Amniotic epithelial cell (primary cell): ENCODE data around the gene FLII.
A peak's percentile ranks its signal among the peaks of the same experiment; 100 is the strongest.

Experiments
- DNase-seq: peaks from one replicate; pipeline ENCODE4 v3.0.0-alpha.2; 2010; ENCODE audit warnings: low read depth

FLII gene

DNA sequence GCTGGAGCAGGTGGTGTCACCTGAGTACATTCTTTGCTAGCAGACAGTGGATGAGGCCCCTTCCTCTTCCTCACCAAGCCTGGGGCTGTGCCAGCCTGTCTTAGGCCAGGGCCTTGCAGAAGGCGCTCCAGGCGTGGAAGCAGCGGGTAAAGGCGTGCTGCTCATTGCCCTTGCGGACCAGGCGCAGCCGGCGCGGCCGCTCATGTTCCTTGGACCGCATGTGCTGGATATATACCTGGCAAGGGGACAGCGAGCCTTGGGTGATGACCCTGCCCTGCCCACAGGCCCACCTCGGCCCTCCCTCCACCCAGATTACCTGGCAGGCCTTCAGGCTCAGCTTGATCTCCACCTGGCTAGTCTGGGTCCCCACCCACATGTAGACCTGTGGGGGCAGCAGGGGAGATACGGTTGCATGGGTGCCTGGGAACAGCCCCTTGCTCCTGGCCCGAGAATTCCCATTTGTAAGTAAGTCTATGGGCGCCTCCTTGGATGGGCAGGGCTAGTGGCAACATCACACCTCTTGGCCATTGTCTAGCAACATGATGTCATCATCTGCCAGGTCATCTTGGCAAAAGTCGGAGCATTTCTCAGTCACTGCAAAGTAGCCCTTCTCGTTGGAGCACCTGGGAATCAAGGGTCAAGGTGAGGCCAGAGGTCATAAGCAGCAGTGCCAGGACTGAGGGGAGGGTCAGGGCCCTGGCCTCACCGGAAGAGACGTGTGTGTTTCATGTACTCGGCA, 13.3 kb downstream of the FLII start:
- DNase-seq: no peak

DNA sequence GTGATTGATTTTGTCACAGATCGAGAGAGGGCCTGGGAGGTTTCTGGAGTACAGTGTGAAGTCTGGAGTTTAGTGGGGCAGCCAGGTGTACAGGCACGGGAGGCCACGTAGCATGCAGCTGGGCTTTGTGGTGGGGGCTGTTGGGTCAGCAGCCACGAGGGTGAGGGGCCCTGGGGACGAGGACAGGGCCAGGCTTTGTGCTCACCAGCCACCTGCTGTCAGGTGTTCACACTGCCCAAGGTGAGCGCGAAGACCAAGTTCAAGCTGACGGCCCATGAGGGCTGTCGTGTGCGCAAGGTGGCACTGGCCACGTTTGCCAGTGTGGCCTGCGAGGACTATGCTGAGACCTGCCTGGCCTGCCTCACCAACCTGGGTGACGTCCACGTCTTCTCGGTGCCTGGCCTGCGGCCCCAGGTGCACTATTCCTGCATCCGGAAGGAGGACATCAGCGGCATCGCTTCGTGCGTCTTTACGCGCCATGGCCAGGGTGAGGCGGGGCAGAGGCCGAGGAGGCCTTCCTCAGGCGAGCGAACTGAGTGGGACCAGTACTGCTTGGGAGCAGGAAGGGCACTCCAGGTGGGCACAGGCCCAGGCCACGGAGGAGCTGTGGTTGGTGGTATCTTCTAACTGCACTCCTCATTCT, 17.2 kb downstream of the FLII start:
- no peak for DNase-seq

DNA sequence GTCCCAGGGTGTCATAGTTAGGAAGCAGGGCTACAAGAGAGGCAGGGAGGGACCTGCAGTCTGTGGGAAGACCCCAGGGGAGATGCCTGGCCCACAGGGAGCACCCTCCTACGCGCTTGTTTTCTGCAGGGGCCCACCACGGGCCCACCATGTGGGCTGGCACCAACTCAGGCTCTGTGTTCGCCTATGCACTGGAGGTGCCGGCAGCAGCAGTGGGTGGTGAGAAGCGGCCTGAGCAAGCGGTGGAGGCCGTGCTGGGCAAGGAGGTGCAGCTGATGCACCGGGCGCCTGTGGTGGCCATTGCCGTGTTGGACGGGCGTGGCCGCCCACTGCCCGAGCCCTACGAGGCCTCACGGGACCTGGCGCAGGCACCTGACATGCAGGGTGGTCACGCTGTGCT, 18.1 kb downstream of the FLII start:
- DNase-seq: no peak

DNA sequence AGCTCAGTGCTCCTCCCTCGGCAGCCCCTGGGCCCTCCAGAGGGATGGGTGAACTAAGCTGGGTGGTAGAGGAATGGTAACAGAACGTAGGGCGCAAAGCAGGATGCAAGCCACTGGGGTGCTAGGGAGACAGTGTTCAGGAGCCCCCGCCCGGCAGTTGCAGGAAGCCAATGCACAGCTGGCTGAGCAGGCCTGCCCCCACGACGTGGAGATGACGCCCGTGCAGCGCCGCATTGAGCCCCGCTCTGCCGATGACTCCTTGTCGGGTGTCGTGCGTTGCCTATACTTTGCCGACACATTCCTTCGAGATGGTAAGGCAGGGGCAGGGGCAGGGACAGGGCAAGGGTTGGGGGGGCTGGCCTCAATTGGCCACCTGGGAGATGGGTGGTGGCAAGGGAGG, 20.2 kb downstream of the FLII start:
- DNase-seq: no peak

DNA sequence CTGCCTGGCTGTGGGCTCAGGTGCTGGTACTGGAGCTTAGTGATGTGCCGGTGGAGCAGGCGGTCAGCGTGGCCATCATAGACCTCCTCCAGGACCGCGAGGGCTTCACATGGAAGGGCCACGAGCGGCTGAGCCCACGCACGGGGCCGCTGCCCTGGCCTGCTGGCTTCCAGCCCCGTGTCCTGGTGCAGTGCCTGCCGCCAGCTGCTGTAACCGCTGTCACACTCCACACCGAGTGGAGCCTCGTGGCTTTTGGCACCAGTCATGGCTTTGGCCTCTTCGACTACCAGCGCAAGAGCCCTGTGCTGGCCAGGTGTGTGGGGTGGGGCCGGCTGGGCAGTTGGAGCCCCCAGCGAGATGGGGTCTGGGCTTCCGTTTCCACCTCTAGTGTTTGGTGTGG, 21.1 kb downstream of the FLII start:
- no peak for DNase-seq

DNA sequence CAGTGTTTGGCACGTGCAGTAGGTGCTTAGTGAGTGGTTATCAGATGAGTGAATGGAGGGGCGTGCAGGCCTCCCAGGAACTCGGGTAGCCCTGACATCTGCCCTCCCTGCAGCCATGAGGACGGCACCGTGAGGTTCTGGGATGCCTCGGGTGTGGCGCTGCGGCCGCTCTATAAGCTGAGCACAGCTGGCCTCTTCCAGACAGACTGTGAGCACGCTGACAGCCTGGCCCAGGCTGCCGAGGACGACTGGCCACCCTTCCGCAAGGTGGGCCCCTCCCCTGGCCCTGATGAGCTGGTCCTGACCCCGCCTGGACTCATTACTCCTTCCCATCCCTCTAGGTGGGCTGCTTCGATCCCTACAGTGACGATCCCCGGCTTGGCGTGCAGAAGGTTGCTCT, 22.0 kb downstream of the FLII start:
- DNase-seq: no peak

DNA sequence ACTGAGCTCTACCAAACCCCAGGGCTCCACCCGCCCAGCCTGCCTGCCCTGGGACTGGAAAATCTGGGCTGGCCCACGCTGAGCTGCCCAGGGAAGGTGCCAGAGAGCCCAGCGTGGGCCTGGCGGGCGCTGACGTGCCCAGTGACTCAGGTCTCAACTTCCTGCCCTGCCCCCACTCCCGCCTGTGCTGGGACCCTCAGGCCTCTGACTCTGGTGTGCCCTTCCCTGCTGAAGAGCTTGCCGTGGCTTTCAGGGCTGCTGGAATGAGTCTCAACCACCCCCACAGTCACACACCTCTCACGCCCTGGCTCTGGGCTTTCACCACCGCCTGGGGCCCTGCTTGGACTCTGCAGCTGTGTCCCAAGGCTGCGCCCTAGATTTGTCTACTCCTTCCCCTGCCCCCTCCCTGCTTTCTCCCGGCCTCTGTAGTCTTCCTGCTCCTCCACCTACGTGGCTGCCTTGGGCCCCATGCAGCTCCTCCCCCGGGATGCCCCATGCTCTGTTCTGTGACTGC, 22.7 kb downstream of the FLII start:
- DNase-seq: peak; percentile 33

DNA sequence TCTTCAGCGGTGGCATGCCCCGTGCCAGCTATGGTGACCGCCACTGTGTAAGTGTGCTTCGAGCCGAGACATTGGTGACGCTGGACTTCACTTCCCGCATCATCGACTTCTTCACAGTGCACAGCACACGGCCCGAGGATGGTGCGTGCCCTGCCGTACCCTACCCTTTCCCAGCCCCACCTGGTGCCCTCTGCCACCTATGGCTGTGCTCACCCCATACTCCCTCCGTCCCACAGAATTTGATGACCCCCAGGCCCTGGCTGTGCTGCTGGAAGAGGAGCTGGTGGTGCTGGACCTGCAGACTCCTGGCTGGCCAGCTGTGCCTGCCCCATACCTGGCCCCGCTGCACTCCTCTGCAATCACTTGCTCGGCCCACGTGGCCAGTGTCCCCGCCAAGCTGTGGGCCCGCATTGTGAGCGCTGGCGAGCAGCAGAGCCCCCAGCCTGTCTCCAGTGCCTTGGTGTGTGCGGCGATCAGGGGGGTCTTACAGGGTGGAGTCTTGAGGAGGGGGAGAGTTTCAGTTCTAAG, 23.6 kb downstream of the FLII start:
- no peak for DNase-seq

DNA sequence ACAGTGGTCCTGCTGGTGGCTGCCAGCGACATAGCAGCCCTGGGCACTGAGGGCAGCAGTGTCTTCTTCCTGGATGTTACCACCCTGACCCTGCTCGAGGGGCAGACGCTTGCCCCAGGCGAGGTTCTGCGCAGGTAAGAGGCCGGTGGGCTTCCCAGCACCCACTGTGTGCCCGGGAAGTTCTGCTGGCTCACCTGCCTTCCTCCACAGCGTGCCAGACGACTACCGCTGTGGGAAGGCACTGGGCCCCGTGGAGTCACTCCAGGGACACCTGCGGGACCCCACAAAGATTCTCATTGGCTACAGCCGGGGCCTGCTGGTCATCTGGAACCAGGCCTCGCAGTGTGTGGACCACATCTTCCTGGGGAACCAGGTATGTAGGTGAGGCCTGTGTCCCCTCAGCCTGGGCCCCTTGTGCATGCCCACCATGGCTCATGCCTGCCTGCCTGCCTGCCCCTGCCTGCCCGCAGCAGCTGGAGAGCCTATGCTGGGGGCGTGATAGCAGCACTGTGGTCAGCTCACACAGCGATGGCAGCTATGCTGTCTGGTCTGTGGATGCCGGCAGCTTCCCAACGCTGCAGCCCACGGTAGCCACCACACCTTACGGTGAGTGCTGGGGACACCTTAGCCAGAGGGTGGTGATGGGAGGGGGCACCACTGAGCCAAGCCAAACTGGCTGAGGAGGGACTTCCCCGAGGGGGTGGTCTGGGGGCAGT, 24.6 kb downstream of the FLII start:
- no peak for DNase-seq

DNA sequence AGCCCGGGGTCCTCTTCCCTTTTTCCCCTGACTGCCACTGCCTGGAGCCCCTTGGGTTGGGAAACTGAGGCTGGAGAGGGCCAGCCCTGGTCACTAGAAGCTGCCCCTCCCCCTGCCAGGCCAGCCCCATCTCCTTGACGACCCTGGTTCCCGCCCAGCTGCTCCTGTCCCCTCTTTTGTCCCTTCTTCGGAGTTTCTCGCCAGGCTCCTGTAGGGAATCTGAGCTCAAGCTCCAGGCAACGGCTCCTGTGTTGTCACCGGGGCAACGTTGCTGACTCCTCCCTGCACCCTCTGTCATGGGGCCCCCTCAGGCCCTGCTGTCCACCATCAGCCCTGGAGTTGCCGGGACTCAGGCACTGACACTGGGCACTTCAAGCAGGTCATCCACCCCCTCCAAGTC, 27.4 kb downstream of the FLII start:
- no peak for DNase-seq

DNA sequence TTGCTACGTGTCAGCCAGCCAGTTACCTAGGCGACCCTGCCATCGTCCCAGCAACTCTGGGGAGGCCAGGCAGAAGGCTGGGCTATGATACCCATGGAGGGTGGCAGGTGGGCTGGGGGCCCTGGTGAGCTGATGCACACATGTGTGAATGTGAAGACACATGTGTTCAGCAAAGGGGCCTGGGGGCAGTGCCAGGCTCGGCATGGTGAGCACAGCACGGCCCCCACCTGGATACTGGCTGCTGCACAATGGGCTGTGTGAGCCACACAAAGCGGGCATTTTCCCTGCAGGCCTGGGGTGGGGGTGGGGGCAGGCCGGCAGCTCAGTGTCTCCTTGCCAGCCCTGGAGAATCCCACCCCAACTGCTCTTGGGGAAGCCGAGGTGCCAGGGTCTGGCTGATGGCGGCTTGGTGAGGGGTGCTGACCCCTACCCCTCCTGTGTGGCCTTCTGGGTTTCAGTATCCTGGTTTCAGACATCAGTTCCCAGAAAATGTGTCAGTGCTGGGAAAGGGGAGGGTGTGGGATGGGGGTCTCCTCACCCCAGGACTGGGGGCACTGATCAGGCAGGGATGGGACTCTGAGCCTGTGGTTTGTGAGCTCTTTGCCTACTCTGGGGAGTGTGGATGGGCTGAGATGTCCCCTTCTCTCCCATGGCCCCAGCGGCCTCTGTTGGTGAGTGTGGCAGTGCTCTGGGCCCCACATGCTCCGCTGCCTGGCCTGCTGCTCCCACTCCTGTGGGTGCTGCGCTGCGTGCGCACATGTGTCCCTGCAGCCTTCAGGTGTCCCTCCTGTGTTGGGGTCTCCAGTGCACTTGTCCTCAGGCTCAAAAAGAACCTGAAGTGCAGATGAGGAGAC, 28.0 kb downstream of the FLII start:
- DNase-seq: no peak

DNA sequence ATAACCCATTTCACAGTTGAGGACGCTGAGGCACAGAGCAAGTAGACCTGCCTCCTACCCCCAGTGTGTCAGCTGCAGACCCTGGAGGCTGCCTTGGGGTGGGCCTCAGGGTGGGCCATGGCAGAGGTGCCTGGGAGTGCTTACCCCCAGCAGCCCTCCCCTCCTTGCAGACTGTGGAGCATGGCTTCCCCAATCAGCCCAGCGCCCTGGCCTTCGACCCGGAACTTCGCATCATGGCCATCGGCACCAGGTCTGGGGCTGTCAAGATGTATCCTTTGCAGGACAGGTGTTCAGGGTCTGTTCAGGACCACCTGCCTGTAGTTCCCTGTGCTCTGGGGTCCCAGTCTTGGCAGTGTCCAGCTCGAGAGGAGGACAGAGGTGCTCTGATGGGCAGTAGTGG, 28.8 kb downstream of the FLII start:
- DNase-seq: no peak

DNA sequence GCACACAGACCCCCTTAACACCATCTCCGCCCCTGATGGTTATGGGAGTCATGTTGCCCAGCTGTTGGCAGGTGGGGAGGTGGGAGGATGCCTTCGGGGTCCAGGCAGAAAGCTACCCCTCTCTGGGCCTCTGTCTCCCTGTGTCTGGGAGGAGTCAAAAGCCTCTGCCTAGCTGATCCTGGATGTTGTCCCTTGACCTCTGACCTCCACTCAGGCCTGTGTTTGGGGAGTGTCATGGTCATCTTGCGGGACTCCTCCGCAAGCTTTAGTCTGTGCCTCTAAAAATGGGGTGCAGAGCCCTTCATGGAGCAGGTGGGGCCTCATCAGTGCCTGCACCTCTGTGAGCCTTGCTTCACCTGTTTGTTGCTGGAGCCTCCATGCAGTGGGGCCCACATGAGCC, 29.3 kb downstream of the FLII start:
- no peak for DNase-seq

DNA sequence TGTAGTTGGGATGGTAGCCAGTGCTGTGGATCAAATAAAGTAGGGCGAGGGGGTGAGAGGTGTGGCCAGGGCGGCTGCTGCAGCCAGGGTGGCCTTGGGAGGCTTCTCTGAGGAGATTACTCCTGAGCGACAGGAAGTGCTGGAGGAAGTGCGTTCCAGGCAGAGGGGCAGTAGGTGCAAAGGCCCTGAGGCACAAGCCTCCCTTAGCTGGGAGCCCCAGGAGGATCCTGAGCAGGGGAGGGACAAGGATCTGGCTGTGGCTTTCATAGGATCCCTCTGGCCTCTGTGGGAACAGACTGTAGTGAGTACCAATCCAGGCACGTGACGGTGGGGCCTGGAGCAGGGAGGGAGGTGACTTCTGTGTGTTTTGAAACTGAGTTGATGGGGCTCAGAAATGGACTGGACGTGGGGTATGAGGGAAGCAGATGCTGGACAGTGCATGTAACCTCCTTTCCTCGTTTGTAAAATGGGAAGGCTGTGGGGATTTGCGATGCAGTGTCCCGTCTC, 30.3 kb downstream of the FLII start:
- DNase-seq: no peak

DNA sequence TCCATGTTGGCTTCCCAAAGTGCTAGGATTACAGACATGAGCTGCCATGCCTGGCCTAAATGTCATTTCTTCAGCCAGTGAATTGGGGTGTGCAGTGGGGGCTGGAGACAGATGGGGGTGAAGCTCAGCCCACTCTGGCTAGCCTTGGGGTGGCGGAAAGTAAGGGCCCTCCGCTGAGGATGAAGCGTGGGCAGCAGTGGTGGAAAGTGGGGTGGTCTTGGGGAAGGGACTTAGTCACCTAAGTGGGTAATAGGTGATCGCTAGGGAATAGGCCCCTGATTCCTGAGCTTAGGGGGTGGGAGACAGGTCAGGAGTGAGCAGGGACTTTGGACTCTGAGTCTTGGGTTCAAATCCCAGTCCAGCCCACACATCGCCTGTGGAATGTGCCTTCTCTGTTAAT, 30.9 kb downstream of the FLII start:
- DNase-seq: no peak

DNA sequence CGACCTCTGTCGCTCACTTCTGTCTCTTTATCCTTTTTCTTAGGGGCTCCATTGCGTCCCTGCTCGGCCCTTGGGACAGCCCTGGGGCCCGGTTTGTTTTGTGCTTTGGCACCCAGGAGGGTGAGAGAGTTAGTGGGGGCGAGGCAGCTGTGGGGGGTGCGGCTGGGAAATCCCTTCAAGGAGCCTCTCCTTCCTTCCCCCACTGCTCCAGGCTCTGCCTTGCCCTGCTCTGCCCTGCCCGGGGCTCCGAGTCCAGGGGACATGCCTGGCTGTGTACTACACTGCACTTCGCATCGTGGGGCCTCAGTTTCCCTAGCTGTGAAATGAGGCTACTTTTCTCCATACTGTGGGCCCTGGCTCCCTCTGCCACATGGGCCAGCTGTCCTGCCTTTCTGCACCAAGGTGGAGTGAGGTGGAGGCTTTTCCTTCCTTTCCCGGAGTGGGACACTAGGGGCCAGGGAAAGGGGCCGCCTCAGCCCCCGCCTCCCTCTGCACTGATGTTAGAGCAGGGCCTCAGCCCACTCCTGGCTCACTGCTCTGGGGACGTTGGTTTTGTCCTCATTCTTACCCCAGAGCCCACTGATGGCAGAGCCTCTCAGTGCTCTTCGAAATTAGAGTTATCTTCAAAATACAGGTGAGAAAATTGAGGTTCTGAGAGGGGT, 32.1 kb downstream of the FLII start:
- DNase-seq: no peak

DNA sequence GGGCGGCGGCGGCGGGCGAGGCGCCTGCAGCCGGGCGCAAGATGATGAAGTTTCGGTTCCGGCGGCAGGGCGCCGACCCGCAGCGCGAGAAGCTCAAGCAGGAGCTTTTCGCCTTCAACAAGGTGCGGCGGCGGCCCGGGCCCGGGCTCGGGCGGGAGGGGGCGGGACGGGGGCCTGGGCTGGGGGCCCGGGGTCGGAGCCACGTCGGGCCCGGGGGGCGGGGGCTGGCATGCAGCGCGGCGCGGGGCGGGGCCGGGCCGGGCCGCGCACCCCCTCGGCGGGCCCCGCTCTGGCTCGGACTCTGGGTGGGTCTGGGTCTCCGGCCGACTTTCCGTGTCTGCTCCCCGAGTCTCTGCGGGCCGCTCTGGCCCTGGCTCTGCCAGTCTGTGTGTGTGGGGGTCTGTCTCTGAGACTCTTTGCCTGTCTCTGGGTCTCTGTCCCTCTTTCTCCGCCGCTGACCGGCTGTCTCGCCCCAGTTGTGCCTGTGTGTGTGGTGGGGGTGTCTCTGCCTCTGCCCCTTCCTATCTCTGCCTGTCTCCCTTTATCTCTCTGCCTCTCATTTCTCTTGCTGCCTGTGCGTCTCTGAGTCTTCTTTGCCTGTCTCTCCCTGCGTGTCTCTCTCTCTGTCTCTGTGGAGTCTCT, 32.8 kb downstream of the FLII start:
- DNase-seq: no peak

DNA sequence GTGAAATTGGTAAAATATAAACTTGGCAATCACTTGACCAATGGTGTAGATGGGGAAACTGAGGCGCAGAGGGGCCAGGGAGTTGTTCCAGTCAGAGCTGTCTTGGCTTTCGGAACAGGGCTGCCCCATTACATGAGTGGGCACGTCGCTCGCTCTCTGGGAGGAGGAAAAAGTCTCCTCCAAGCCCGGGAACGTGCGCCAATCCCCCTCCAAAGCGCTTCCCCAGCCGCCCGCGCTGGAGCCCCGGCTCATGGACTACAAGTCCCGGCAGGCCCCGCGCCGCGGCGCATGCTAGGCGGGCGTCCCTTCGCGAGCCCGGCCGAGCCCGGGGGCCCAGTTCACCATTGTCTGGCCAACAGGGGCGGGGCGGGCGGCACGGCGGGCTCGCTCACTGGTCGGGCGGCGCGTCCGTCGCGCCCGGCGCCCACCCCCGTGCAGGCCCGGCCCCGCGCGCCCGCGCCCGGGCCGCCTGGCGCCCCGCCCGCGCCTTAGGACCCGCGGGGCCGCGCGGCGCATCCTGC, 33.4 kb downstream of the FLII start, which contains the start of gene LLGL1:
TSS of gene LLGL1 (plus strand) at position 515 of the 521 bp plus-strand sequence. CDS start 48 bp downstream, outside the sequence.
- DNase-seq: peak; percentile 87

DNA sequence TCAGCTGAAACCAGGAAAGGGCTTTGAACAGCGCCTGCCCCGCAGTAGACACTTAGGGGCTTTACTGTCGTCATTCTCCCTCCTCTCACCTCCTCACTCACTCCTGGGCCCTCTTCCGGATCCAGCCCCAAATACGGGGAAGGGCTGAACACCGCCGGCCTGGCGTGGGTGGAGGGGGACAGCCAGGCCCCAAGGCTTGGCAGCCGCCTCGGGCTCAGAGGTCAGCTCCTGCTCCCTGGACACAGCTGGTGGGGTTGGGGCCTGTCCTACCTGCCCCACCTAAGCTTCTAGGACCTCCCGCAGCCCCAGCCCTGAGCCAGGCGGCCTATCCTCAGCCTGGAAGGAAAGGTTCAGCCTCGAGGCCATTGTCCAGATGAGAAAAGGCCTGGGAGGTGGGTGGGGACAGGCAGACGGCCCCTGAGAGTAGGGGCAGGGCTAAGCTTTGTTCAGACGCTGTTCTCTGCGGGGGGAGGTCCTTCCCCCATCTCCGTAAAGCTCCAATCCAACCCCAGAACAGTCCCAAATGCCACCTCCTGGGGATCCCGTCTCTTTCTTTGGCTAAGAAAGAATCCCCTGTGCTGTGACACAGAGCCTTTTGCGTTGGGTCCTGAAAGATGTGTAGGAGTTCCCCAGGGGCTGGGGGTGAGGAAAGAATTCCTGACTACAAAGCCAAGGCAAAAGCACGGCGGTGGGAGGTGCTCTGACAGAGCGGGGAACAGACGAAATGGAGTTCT, 34.0 kb downstream of the FLII start:
- DNase-seq: no peak

DNA sequence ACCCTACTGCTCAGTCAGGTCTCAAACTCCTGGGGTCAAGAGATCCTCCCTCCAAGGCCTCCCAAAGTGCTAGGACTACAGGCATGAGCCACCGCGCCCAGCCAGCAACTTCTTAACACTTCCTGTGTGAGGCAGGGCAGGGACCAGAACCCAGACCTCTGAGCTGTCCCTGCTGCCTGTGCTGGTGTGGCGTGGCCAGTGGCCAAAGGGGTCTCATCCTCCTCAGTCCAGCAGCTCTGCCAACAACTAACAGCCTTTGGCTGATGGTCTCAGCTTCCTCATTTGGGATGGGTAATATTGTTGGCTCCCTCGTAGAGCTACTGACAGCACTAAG, 34.5 kb downstream of the FLII start:
- DNase-seq: no peak
